PFSK-1 (cell line): ENCODE results near the gene PHLPP1.

ENCODE experiments used
- POLR2AphosphoS5 ChIP-seq: IDR thresholded peaks from 2 replicates; pipeline ENCODE4 v1.6.1; 2012; ENCODE audit warnings: low read depth, mild to moderate bottlenecking, control low read depth, low read length, moderate library complexity
- REST ChIP-seq, 2 experiments: IDR thresholded peaks; 2 replicates each; pipeline versions ENCODE4 v1.6.1 to v1.8.0; 2011 to 2012; ENCODE audit warnings: low read depth in 2 of 2, low read length in 2 of 2, control low read depth in 1 of 2, inconsistent platforms in 1 of 2, mild to moderate bottlenecking in 1 of 2, moderate library complexity in 1 of 2; ENCODE audit not compliant: insufficient read depth in 1 of 2
- SIN3A ChIP-seq: IDR thresholded peaks from 2 replicates; pipeline ENCODE4 v1.6.1; 2012; ENCODE audit warnings: mild to moderate bottlenecking, low read length, moderate library complexity, borderline replicate concordance; ENCODE audit not compliant: insufficient read depth
- TAF1 ChIP-seq: IDR thresholded peaks from 2 replicates; pipeline ENCODE4 v1.6.1; 2012; ENCODE audit warnings: low read length, control low read depth, borderline replicate concordance; ENCODE audit not compliant: insufficient read depth

- TF ChIP-seq TAF1 = no peak
- no peak for TF ChIP-seq POLR2AphosphoS5
- TF ChIP-seq REST (IDR thresholded peaks at IDR 0.05; ENCODE audit: insufficient read depth in 1 of 2, low read depth in 2 of 2, low read length in 2 of 2) = no peak
- TF ChIP-seq SIN3A = no peak
Measured at GRCh38 chr18:62828091-62828640, 112.8 kb downstream of the PHLPP1 start.
